Glutamatergic neuron (in vitro differentiated cells): Measurements from ENCODE around the gene FLNA. TPM values are rescaled to one million over a fixed set of nuclear protein-coding genes. Genes with fewer than 3 reads are reported as not detected.

Experiments used
- DNase-seq: peaks from one replicate; pipeline ENCODE4 v3.0.0; 2022
- H3K27ac Mint-ChIP-seq: one replicate; pipeline ENCODE4 v1.8.0; 2020; ENCODE audit warnings: mild to moderate bottlenecking, mixed read lengths, inconsistent platforms; ENCODE audit not compliant: unreplicated experiment
- H3K27me3 Mint-ChIP-seq: one replicate; pipeline ENCODE4 v1.8.0; 2020; ENCODE audit warnings: mild to moderate bottlenecking, moderate library complexity, mixed read lengths, inconsistent platforms; ENCODE audit not compliant: unreplicated experiment
- H3K36me3 Mint-ChIP-seq: one replicate; pipeline ENCODE4 v1.8.0; 2020; ENCODE audit warnings: mild to moderate bottlenecking, mixed read lengths, inconsistent platforms; ENCODE audit not compliant: unreplicated experiment
- H3K4me1 Mint-ChIP-seq: one replicate; pipeline ENCODE4 v1.8.0; 2020; ENCODE audit warnings: mild to moderate bottlenecking, low read depth, mixed read lengths, inconsistent platforms; ENCODE audit not compliant: unreplicated experiment
- H3K4me3 Mint-ChIP-seq: one replicate; pipeline ENCODE4 v1.8.0; 2020; ENCODE audit warnings: mild to moderate bottlenecking, mixed read lengths, inconsistent platforms; ENCODE audit not compliant: unreplicated experiment
- H3K9me3 Mint-ChIP-seq: one replicate; pipeline ENCODE4 v1.8.0; 2020; ENCODE audit warnings: mild to moderate bottlenecking, moderate library complexity, mixed read lengths, inconsistent platforms; ENCODE audit not compliant: unreplicated experiment
- CTCF ChIP-seq: fragments of 200-600 bp; sonication (generic); IDR thresholded peaks from one replicate; pipeline ENCODE4 v1.5.0; 2021; ENCODE audit not compliant: partially characterized antibody, unreplicated experiment
- total RNA-seq: library from RNA; stranded (reverse); fragmentation: NEBNext Ultra II Directional; extraction: Animal tissue kit (Norgen Biotek cat#: 25700); gene quantifications from one replicate; pipeline ENCODE4 v1.2.1, GENCODE V29; 2021; ENCODE audit not compliant: unreplicated experiment

Gene FLNA
- total RNA-seq, 1 donor from 2014 or later, result 499 TPM

GRCh38 chrX:154363706-154364439, 10.6 kb downstream of the FLNA start:
- DNase-seq, result no peak
- Mint-ChIP-seq H3K4me1 (peaks cover 2% of the 10 kb centered on the region), H3K4me3 (no peak overlapping the region), H3K9me3 (peaks cover 7% of the 10 kb centered on the region), H3K27me3 (peaks cover 3% of the 10 kb centered on the region), H3K36me3 (no peaks in the 10 kb centered on the region), H3K27ac (no peak overlapping the region)
- TF ChIP-seq CTCF, result no peak

GRCh38 chrX:154362085-154362742, 12.2 kb downstream of the FLNA start:
- peaks cover 2% of the 10 kb centered on the region for H3K4me1 Mint-ChIP-seq
- H3K4me3 Mint-ChIP-seq, result no peak overlapping the region
- H3K36me3 Mint-ChIP-seq, result no peaks in the 10 kb centered on the region
- TF ChIP-seq CTCF, result no peak
- DNase-seq, result no peak
- peaks cover 9% of the 10 kb centered on the region for H3K9me3 Mint-ChIP-seq
- peaks cover 7% of the 10 kb centered on the region for H3K27me3 Mint-ChIP-seq
- H3K27ac Mint-ChIP-seq, result no peak overlapping the region

GRCh38 chrX:154360155-154360713, 14.2 kb downstream of the FLNA start:
- Mint-ChIP-seq H3K9me3 (peaks cover 7% of the 10 kb centered on the region), H3K4me3 (no peak overlapping the region), H3K27me3 (peaks cover 5% of the 10 kb centered on the region), H3K4me1 (peaks cover 2% of the 10 kb centered on the region), H3K27ac (no peak overlapping the region), H3K36me3 (no peaks in the 10 kb centered on the region)
- DNase-seq, result no peak
- no peak for TF ChIP-seq CTCF

- Mint-ChIP-seq H3K4me1 (peaks cover 2% of the 10 kb centered on the region), H3K4me3 (no peak overlapping the region), H3K27me3 (peaks cover 5% of the 10 kb centered on the region), H3K27ac (no peak overlapping the region), H3K36me3 (no peaks in the 10 kb centered on the region), H3K9me3 (peaks cover 5% of the 10 kb centered on the region)
- TF ChIP-seq CTCF, result no peak
- no peak for DNase-seq
Measured at GRCh38 chrX:154359362-154360154, 14.9 kb downstream of the FLNA start.
